Measurements from ENCODE around the gene LENG1. TPM values are rescaled to one million over a fixed set of nuclear protein-coding genes. Genes with fewer than 3 reads are reported as not detected.

The LENG1 gene
- total and polyA plus RNA-seq, 9 of the 15 experiments (the other 6 are each of a cell fraction or from before 2014, with no cell fraction given): 0.30 to 10.5 (median 4.7) TPM

- TF ChIP-seq GATAD2B (IDR thresholded peaks at IDR 0.05; ENCODE audit: borderline replicate concordance) (no peak), PHF20 (IDR thresholded peaks at IDR 0.05; ENCODE audit: partially characterized antibody) (no peak), ZNF280A (IDR thresholded peaks at IDR 0.05; ENCODE audit: low read depth, partially characterized antibody) (no peak), HMGXB4 (CRISPR knock-in tag; IDR thresholded peaks at IDR 0.05) (no peak), GTF3C2 (IDR thresholded peaks at IDR 0.05; ENCODE audit: borderline replicate concordance, extremely low read depth, insufficient read length) (no peak)
Measured at GRCh38 chr19:54173951-54174834, 14.7 kb upstream of the LENG1 start (continued).

All from K562 (cell line).